Fibroblast of villous mesenchyme (primary cell): ENCODE measurements around the gene YJU2. TPM values are rescaled to one million over a fixed set of nuclear protein-coding genes. Genes with fewer than 3 reads are reported as not detected.
A peak's percentile ranks its signal among the peaks of the same experiment; 100 is the strongest.
"Not testable (repeated sequence)": the region's sequence is repeated elsewhere in the genome, so short reads cannot be mapped to it uniquely, and the experiment has no call there.

Experiments
- DNase-seq: peaks from one replicate; pipeline ENCODE4 v3.0.0-alpha.2; 2010; ENCODE audit warnings: low read depth
- H3K4me3 ChIP-seq: 2 replicates; pipeline ENCODE4 v1.5.1; 2011; ENCODE audit warnings: low read depth, mild to moderate bottlenecking, low read length
- total RNA-seq: library from RNA; depleted of rRNA; stranded (reverse); fragments of >200 nt; gene quantifications from 2 replicates; pipeline ENCODE4 v1.2.3, GENCODE V29; 2012
- TF ChIP-seq, protein P1 (sequence below): IDR thresholded peaks from 2 replicates; pipeline ENCODE4 v1.5.1; 2012; ENCODE audit warnings: low read depth, mild to moderate bottlenecking, low read length; ENCODE audit not compliant: insufficient read depth

YJU2 gene
- total RNA-seq, 1 donor = 13.0 TPM

DNA sequence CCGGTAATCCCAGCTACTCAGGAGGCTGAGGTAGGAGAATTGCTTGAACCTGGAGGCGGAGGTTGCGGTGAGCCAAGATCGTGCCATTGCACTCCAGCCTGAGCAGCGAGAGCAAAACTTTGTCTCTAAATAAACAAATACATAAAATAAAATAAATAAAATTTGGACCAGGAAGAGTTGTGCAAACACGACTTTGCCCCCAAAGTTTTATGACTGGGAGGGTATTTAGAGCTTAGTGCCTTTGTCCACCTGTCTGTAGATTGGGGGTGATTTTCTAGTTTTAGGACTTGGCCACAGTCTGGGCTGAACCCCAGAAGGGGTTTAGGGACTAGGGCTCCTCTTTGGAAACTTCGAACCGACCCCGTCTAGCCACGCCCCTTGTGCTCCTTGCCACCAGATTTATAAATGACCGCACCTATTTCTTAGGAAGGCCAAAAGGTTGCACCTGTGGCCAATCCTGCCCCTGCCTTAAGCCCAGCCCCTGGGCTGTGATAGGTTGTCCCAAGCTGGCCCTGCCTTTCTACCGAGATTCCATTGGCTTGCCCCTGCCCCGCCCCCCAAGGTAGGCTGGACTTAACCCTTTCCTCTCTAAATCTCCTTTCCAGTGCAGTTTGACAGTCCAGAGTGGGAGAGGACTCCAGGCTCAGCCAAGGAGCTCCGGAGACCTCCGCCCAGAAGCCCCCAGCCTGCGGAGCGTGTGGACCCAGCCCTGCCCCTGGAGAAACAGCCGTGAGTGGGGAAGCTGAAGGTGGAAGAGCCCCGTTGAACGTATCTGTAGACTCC lies 37.5 kb downstream of the YJU2 start:
- no peak overlapping the region for H3K4me3 ChIP-seq
- DNase-seq = peak; percentile 7
- TF ChIP-seq, protein P1, sequence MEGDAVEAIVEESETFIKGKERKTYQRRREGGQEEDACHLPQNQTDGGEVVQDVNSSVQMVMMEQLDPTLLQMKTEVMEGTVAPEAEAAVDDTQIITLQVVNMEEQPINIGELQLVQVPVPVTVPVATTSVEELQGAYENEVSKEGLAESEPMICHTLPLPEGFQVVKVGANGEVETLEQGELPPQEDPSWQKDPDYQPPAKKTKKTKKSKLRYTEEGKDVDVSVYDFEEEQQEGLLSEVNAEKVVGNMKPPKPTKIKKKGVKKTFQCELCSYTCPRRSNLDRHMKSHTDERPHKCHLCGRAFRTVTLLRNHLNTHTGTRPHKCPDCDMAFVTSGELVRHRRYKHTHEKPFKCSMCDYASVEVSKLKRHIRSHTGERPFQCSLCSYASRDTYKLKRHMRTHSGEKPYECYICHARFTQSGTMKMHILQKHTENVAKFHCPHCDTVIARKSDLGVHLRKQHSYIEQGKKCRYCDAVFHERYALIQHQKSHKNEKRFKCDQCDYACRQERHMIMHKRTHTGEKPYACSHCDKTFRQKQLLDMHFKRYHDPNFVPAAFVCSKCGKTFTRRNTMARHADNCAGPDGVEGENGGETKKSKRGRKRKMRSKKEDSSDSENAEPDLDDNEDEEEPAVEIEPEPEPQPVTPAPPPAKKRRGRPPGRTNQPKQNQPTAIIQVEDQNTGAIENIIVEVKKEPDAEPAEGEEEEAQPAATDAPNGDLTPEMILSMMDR = no peak

DNA sequence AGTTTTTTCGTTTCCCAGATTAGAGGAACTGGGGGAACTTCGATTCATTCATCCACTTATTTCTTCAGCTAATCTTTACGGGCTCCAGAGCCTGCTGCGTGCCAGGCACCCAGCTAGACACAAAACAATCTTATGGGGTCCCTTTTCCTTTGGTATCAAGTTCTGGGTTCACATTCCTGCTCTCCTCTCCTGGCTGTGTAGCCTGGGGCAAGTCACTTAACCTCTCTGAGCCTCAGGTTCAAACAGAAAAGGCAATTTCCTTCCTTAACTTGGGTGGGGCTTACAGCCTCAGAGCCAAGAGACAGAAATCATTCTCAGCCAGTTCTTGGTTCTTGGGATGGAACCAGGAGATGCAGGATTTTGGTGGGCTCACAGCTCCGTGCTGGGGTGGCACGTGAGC lies 38.1 kb downstream of the YJU2 start:
- H3K4me3 ChIP-seq = no peak overlapping the region
- DNase-seq = no peak
- TF ChIP-seq, protein P1 = no peak

DNA sequence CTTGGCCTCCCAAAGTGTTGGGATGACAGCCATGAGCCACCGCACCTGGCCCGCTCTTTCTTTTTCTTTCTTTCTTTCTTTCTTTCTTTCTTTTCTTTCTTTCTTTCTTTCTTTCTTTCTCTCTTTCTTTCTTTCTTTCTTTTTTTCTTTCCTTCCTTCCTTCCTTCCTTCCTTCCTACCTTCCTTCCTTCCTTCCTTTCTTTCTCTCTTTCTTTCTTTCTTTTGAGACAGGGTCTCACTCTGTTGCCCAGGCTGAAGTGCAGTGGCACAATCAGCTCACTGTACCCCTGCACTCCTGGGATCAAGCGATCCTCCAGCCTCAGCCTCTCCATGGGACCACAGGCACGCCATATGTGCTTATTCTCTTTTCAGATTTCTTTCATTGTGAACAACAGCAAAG lies 39.3 kb downstream of the YJU2 start:
- H3K4me3 ChIP-seq, DNase-seq: not testable (repeated sequence)

DNA sequence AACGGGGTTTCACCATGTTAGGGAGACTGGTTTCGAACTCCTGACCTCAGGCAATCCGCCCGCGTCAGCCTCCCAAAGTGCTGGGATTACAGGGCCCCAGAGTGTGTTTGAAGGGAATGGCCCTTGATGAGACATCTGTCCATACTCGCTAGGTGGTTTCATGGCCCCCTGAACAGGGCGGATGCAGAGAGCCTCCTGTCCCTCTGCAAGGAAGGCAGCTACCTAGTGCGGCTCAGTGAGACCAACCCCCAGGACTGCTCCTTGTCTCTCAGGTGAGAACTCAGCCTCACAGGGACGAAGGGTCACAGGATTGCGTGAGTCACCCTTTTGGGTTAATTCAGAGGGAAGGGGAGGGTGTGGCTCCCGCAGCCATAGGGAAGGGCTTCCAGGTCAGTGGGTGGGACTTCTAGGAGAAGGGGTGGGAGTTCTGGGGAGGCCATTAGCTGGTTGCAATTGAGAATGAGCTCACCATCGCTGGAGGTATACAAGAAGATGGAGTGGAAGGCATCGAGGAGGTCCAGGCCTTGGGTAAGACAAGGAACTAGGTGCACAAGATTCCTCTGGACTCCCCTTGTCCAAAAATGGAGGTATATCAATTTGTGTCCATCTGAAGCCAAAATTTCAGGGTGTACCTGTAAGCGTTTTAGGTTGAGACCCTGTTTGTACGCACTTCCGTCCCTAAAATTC lies 41.4 kb downstream of the YJU2 start:
- no peak overlapping the region for H3K4me3 ChIP-seq
- TF ChIP-seq, protein P1 = no peak
- DNase-seq = no peak

DNA sequence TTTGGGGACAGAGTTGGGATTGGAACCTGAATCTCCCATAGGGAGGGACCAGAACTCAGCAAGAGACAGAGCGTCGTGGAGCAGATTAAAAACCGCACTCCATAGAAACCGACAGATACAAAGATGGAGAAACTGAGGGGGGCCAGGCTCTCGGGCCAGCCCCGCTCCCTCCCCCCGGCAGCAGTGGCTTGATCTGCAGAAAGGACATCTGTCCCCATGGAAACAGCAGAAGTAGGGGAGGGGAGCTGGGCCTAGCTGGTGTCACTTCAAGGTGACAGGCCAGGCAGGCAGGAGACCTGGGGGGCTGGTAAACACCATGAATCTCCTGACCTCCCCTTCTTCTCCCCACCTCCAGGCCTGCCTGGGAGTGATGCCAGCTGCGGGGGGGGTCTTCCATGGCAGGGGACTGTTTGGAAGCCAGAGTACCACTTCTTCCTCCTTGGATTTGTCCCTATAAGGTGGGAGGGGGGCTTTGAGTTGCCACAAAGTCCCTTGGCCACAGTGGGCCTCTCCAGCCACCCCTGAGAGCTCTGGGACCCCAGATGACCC lies 44.4 kb downstream of the YJU2 start:
- no peak for DNase-seq
- no peak overlapping the region for H3K4me3 ChIP-seq
- TF ChIP-seq, protein P1 = no peak

DNA sequence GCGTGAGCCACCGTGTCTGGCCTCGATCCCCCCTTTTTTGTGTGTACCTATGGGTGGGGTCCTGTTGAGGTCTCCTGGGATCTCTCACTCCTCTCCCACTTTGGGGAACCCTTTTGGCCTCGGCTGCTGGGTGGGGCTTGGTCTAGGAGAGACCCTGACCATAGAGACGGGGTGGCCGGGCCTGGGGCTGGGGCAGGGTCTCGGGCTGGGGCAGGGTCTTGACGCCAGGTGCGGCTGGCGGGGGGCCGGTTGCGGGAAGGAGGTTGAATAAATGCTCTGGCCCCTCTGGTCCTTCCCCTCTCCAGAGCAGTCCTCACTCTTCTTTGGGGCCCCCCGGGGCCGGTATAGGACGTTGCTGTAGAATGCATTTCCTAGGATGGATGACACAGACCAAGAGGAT lies 45.6 kb downstream of the YJU2 start:
- no peak for DNase-seq
- H3K4me3 ChIP-seq = no peak overlapping the region
- TF ChIP-seq, protein P1 = no peak

DNA sequence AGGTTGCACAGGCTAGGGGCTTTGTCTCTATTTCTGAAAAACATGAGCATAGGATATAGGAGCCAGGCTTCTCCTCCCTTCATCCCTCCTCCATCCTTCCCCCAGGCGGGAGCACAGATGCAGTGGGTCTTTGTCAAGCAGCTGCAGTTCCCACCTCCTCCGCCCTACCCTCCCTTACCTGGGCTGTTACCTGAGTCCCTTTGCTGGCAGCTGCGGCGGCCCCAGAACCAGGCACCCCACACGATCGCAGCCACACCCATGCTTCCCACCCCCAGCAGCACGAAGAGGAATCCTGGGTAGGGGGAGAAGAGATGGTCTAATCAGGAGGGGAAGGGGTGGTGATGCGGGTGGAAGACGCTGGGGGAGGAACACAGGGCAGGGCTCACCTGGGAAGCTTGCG lies 47.5 kb downstream of the YJU2 start:
- no peak overlapping the region for H3K4me3 ChIP-seq
- no peak for DNase-seq
- TF ChIP-seq, protein P1 = no peak
